Nephron (organoid): Measurements from ENCODE around the gene PELI3.

ENCODE experiments used
- H3K27ac Mint-ChIP-seq, 3 experiments: 2 replicates each; pipeline ENCODE4 v1.8.0; 2020; ENCODE audit warnings: mixed read lengths in 3 of 3, mild to moderate bottlenecking in 2 of 3, moderate library complexity in 1 of 3
- H3K27me3 Mint-ChIP-seq: 2 replicates; pipeline ENCODE4 v1.8.0; 2021; ENCODE audit warnings: low read depth, mild to moderate bottlenecking, moderate library complexity, mixed read lengths
- H3K36me3 Mint-ChIP-seq: 2 replicates; pipeline ENCODE4 v1.8.0; 2020; ENCODE audit warnings: low read depth, mixed read lengths
- H3K4me1 Mint-ChIP-seq: 2 replicates; pipeline ENCODE4 v1.8.0; 2020; ENCODE audit warnings: mixed read lengths
- H3K4me3 Mint-ChIP-seq, 3 experiments: 2 replicates each; pipeline ENCODE4 v1.8.0; 2020; ENCODE audit warnings: mild to moderate bottlenecking in 3 of 3, mixed read lengths in 3 of 3, moderate library complexity in 2 of 3
- H3K9me3 Mint-ChIP-seq: 2 replicates; pipeline ENCODE4 v1.8.0; 2020; ENCODE audit warnings: mixed read lengths
- TF ChIP-seq, protein P1 (sequence below), 3 experiments: fragments of 200-600 bp; sonication (generic); IDR thresholded peaks; one replicate each; pipeline ENCODE4 v1.5.0; 2021; ENCODE audit warnings: antibody characterized with exemption in 3 of 3; ENCODE audit not compliant: unreplicated experiment in 3 of 3

Gene PELI3

DNA sequence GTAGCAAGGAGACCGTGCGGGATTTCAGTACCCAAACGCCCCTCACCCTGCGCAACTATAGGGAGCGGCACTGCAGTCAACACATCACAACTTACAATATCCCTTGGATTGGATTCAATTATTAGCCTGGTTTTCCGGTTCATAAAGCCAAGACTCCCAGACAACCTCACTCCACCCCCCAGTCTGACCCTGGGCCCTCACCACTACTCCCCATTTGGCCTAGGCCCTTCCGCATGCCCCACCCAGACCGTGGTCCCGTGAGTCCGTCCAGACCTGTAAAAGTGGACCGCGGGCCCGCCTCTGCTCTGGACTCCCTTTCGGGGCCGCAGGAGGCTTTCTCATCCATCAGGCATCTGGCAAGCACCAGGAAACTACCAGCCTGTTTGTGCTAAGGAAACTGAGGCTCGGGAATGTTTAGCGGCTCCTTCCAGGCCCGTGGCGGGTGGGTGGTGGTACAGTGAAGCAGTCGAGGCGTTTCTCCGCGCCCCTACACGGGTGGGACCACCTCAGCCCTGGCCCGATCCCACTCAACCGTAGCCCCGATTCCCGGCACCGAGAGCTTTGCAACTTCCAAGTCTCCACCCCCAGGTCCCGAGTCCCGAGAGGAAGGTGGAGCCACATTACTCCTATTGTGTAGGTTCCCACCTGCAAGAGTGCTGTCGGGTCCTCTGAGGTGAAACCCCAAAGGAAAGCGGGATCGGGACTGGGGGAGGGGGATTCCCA is 12.8 kb downstream of the PELI3 start:
- Mint-ChIP-seq H3K9me3 (no peaks in the 10 kb centered on the region), H3K27me3 (no peaks in the 10 kb centered on the region), H3K4me1 (peaks cover 32% of the 10 kb centered on the region), H3K27ac (peak overlapping the region; percentile 80 to 96 (median 84)), H3K4me3 (peak overlapping the region; percentile 93 to 95 (median 94)), H3K36me3 (no peaks in the 10 kb centered on the region)
- TF ChIP-seq, protein P1, sequence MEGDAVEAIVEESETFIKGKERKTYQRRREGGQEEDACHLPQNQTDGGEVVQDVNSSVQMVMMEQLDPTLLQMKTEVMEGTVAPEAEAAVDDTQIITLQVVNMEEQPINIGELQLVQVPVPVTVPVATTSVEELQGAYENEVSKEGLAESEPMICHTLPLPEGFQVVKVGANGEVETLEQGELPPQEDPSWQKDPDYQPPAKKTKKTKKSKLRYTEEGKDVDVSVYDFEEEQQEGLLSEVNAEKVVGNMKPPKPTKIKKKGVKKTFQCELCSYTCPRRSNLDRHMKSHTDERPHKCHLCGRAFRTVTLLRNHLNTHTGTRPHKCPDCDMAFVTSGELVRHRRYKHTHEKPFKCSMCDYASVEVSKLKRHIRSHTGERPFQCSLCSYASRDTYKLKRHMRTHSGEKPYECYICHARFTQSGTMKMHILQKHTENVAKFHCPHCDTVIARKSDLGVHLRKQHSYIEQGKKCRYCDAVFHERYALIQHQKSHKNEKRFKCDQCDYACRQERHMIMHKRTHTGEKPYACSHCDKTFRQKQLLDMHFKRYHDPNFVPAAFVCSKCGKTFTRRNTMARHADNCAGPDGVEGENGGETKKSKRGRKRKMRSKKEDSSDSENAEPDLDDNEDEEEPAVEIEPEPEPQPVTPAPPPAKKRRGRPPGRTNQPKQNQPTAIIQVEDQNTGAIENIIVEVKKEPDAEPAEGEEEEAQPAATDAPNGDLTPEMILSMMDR (IDR thresholded peaks at IDR 0.05; ENCODE audit: unreplicated experiment in 3 of 3): no peak

DNA sequence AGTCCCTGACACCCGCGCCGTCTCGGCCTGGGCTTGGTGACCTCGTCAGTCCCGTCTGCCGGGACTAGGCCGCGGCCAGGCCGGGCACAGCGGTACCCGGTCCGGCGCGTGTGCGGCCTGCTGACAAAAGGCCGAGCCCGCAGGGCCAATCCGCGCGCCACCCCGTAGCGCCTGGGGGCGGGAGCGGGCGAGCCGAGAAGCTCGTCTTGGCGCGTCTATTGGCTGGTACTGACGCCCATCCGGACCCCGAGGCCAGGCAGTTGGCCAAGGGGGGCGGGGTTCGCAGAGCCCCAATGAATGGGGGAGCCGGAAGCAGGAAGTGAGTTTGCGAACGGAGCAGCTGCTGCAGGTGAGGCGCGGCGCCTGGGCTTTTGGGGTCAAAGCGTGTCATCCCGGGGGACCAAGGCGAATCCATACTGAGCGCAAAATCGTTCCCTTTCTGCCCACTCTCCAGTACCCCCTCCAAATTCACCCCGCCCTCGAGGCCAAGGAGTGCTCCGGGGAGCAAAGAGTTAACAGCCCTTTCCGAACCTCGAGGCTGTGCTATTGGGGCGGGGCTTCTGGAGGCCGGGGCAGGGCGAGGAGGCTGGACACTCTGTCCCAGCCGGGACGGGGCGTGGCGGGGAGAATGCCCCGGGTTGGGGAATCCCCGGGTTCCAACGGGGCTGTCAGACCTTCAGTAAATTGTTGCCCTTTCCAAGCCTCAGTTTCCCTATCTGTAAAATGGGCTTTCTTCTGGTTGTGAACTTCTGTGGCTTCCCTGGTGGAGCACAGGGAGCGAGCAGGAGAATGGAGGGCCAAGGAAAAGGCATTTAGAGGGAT is 13.6 kb downstream of the PELI3 start, which contains the start of gene DPP3:
Gene DPP3, plus strand, starts transcription at position 318 of the 822 bp plus-strand sequence. CDS start 1,767 bp downstream, outside the sequence.
- Mint-ChIP-seq H3K36me3 (no peaks in the 10 kb centered on the region), H3K4me3 (peak within 1 kb of the TSS; percentile 93 to 95 (median 94)), H3K27me3 (no peaks in the 10 kb centered on the region), H3K4me1 (peaks cover 32% of the 10 kb centered on the region), H3K9me3 (no peaks in the 10 kb centered on the region), H3K27ac (peak within 1 kb of the TSS; percentile 80 to 96 (median 84))
- TF ChIP-seq, protein P1 (IDR thresholded peaks at IDR 0.05; ENCODE audit: unreplicated experiment in 3 of 3): no peak

DNA sequence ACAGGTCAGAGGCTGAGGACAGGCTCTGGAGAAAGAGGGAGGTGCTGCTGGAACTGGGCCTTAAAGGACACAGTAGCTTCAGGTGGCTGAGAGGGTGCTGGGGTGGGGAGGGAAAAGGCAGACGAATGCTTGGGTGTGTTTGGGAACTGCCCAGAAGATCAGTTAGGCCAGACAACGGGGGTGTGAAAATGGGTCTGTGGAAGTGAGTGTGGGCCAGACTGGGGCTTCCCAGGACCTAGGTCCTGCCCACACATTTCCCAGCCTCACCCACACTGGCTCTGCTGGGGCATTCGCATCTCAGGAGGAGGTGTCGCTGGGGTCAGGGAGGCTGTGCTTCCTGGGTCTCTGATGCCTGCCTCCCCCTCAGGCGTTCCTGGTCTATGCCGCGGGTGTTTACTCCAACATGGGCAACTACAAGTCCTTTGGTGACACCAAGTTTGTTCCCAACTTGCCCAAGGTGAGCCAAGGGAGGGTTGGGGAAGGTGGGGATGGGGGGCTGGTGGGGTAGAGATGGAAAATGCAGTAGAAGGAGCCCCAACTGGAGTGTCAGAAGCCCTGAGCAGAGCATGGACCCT is 18.2 kb downstream of the PELI3 start:
- TF ChIP-seq, protein P1 (IDR thresholded peaks at IDR 0.05; ENCODE audit: unreplicated experiment in 3 of 3): no peak
- Mint-ChIP-seq H3K9me3 (no peaks in the 10 kb centered on the region), H3K27ac (no peak overlapping the region), H3K27me3 (no peaks in the 10 kb centered on the region), H3K4me3 (no peak overlapping the region), H3K4me1 (no peaks in the 10 kb centered on the region), H3K36me3 (peaks cover 3% of the 10 kb centered on the region)

DNA sequence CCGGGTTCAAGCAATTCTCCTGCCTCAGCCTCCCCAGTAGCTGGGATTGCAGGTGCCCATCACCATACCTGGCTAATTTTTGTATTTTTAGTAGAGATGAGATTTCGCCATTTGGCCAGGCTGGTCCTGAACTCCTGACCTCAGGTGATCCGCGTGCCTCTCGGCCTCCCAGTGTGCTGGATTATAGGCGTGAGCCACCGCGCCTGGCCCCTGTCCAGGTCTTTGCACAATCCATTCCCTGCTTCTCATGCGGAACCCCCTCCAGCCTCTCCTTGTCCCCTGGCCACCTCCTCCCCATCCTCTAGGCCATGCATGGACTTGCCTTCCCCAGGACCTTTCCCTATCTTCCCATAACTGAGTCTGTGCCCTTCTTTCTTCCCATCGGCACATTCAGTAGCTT is 22.3 kb downstream of the PELI3 start:
- H3K27me3 Mint-ChIP-seq: no peaks in the 10 kb centered on the region
- H3K36me3 Mint-ChIP-seq: peaks cover 3% of the 10 kb centered on the region
- no peak overlapping the region for H3K27ac Mint-ChIP-seq
- H3K4me3 Mint-ChIP-seq: no peak overlapping the region
- peaks cover 5% of the 10 kb centered on the region for H3K4me1 Mint-ChIP-seq
- TF ChIP-seq, protein P1 (IDR thresholded peaks at IDR 0.05; ENCODE audit: unreplicated experiment in 3 of 3): no peak
- H3K9me3 Mint-ChIP-seq: no peaks in the 10 kb centered on the region

DNA sequence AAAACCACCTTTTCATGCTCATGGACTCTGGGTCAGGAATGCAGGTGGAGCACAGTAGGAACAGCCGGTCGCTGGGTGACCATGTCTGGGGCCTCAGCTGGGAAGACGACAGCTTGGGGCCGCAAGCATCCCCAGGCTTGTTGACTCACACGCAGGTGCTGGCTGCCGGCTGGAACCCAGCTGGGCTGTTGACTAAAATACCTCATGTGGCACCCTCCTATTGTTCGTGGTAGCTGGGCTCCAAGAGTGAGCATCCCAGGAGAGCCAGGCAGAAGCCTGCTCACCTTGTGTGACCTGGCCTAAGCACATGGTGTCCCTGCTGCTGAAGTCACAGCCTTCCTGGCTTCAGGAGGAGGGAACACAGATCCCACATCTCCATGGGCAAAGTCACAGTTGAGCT is 22.9 kb downstream of the PELI3 start:
- H3K27me3 Mint-ChIP-seq: no peaks in the 10 kb centered on the region
- H3K9me3 Mint-ChIP-seq: no peaks in the 10 kb centered on the region
- TF ChIP-seq, protein P1 (IDR thresholded peaks at IDR 0.05; ENCODE audit: unreplicated experiment in 3 of 3): no peak
- H3K36me3 Mint-ChIP-seq: peaks cover 3% of the 10 kb centered on the region
- H3K4me3 Mint-ChIP-seq: no peak overlapping the region
- peaks cover 5% of the 10 kb centered on the region for H3K4me1 Mint-ChIP-seq
- H3K27ac Mint-ChIP-seq: no peak overlapping the region
